ENCODE results near the gene SLC17A4.
A peak's percentile ranks its signal among the peaks of the same experiment; 100 is the strongest.
"Not testable (repeated sequence)": the region's sequence is repeated elsewhere in the genome, so short reads cannot be mapped to it uniquely, and the experiment has no call there.

SLC17A4 gene
- 0 to 0.77 (median 0) reads per million in 17 experiments for total RNA-seq

- no peak for DNase-seq
These were observed at the start of gene SLC17A4 for GRCh38 chr6:25754535-25754934. SLC17A4 (plus strand) TSS chr6:25754742; CDS start chr6:25761963, 7,221 bp downstream.

- DNase-seq, result peak in 3 of 4 experiments; percentile 30 to 47 (median 33)
These were observed 48.1 kb upstream of the SLC17A4 start for GRCh38 chr6:25706314-25707014.

GRCh38 chr6:25709761-25710160, 44.8 kb upstream of the SLC17A4 start:
- DNase-seq, result no peak

DNA sequence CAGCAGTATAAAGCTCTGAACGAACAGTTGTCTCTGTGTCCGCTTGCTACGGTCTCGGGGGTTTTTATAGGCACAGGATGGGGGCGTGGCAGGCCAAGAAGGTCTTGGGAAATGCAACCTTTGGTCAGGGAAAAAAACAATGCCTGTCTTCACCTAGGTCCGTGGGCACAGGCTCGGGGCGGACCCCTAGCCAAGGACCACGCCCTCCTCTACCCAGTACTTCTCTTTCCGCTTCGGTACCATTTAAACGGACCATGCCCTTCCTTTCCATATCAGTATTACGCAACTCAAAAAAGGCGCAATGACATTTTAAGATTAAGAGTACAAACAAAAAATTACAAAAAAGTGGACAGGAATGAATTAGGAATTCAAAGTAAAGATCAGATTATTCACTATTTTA, 44.3 kb upstream of the SLC17A4 start:
- DNase-seq, result no peak

DNA sequence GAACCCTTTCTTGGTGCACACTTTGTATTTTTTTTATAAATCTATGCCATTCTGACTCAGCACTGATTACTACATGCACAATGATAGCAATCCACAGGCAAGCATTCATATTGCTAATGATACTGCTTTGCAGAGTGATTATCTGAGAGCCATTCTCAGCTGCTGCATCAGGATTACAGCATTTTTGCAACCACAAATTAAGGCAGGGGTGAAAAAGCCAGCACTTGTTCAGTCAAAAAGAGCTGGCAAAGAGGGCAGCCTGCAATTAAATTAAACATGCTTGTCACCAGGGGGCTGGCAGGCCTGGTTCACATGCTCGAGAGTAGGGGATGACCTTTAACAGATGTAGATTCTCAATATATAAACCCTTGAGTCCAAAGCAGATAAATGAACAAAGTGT, 40.7 kb upstream of the SLC17A4 start:
- no peak for DNase-seq

DNA sequence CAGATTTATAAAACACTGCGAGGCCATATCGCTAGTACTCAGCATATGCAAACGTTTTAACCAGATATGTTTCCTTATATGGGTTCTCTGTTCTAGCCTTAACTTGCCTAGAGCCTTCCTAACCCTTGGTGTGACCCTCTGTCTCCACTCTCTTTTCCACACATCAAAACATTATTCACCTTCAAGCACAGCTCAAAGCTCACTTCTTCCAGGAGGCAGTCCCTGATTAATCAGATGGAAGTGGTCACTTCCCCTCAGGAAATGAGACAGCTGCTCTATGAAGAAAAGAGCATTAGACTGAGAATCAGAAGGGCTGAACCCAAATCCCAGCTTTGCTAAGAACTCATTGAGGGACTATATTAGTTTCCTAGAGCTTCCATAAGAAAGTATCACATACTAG, 39.8 kb upstream of the SLC17A4 start:
- DNase-seq, result peak in 2 of 4 experiments; percentile 16 to 31

GRCh38 chr6:25715794-25716193, 38.7 kb upstream of the SLC17A4 start:
- DNase-seq, result no peak

DNA sequence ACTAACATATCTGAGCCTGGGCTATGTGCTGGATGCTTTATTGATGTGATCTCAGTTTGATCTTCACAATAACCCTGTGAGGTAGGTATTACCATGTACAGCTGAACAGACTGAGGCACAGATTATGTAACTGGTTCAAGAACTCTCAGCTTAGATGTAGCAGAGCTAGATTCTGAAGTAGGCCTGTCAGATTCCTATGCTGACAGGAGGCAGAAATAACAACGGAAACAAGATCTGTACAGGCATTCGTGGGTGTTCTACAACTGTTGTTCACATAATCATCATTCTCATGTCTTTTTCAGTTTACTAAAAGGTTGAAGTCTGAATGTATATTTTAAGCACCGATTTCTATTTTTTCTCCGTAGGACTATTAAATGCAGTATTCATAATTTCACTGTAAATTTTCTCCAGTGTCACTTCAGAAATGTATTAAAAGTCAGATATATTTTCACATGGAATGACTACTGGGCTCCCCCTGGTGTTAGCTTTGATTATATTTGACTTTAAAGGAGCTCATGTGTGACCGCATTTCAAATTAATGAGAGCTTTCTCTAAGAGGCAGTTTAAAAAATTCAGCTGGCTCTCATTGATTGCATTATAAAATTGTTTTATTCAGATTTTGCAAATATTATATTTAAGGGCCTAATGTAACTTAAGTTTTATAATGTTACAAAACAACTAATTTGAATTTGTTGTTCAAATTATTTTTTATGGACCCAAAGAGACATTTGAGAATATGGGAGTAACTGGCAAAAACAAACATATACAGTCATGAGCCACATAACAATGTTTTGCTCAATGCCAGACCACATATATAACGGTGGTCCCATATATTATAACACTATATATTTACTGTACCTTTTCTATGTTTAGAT, 36.4 kb upstream of the SLC17A4 start:
- DNase-seq, result peak in 3 of 4 experiments; percentile 45 to 63 (median 48)

DNA sequence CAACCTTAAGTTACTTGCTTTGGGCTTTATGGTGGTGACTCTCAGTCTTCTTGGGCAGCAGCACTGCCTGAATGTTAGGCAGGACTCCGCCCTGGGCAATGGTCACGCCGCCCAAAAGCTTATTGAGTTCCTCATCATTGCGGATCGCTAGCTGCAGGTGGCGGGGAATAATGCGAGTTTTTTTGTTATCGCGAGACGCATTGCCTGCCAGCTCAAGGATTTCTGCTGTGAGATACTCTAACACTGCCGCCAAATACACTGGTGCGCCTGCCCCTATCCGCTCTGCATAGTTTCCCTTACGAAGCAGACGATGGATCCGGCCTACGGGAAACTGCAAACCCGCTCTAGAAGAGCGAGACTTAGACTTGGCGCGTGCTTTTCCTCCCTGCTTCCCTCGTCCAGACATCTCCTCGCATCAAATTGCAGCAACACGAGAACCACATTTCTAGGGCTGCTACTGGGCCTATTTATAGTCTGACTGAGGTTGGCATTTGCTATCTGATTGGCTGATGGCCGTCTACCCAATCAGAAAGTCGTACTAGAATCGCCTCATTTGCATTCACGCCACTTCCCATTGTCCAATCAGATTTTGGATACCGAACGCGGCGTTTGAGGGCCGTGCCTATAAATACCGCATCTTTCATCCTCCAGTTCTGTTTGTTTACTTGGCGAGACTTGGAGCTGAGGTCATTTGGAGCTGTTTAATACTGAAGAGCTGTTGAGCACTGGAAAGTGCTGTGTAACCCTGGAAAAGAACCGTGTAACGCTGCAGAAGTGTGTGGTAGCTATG, 28.2 kb upstream of the SLC17A4 start:
- DNase-seq, result no peak

DNA sequence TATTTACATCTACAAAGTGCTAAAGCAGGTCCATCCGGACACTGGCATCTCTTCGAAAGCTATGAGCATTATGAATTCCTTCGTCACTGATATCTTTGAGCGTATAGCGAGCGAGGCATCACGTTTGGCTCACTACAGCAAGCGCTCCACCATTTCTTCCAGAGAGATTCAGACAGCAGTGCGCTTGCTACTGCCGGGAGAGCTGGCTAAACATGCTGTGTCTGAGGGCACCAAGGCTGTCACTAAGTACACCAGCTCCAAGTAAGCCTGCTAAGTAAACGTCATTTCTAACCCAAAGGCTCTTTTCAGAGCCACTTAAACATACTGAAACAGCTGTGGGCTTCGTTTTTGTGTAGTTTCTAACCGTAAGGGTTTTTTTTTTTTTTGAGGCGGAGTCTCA, 27.5 kb upstream of the SLC17A4 start:
- DNase-seq, result no peak

DNA sequence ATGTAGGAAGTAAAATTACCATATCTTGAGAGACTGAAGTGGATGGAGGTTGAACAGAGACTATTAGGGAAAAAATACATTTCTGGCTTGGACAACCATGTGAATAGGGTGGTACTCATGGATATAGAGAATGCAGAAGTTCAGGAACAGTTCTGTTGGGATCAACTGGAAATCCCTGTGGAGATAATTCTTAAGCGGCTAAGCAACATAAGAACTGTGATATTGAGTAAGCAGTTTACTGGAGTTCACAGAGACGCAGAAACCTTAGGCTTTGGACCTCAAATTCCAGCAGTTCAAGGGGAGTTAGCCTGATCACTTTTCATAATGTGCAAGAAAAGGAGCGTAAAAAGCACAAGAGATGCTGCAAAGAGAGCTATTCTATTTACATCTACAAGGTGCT, 23.6 kb upstream of the SLC17A4 start:
- DNase-seq, result no peak

DNA sequence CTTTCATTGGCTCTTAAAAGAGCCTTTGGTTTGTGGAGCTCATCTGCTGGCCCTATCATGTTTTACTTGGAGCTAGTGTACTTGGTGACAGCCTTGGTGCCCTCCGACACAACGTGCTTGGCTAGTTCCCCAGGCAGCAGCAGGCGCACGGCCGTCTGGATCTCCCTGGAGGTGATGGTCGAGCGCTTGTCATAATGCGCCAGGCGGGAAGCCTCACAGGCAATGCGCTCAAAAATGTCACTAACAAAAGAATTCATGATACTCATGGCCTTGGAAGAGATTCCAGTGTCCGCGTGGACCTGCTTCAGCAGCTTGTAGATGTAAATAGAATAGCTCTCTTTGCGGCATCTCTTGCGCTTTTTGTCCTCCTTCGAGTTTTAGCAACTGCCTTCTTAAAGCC, 22.8 kb upstream of the SLC17A4 start:
- no peak for DNase-seq

- DNase-seq, result no peak
These were observed 21.9 kb upstream of the SLC17A4 start for GRCh38 chr6:25732468-25733198.

DNA sequence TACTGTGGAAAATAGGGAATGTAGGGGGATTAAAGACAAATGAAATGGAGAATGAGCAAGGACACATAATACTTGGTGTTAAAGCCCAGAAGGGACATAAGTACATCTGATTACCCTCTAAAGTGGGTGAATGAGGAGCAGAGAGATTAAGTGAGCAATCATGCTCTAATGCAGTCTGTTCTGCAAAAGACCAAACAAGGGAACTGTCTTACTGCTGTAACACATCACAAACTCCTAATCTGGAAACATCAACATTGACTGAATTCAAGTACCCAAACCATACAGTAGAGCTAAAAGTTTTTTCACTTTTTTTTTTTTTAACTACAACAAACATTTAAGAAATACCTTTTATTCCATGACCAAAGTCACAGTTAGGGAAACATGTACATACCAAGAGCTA, 19.3 kb upstream of the SLC17A4 start:
- no peak for DNase-seq

DNA sequence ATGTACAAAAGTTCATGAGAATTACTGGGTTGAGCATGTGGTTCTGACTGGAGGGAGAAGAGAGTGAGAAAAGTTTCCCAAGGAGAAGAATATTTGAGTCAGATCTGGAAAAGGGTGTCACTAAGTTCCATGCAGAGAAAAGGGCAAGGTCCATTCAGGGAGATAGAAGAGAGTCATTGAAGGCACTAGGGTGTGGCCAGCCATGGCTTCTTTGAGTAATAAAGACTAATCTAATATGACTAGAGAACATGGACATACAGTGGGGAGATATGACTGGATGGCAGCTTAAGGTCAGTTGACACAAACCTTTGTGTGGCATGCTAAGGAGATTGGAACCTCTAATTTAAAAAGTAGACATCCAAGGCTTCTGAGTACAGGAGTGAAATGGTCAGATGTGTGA, 10.7 kb upstream of the SLC17A4 start:
- no peak for DNase-seq

DNA sequence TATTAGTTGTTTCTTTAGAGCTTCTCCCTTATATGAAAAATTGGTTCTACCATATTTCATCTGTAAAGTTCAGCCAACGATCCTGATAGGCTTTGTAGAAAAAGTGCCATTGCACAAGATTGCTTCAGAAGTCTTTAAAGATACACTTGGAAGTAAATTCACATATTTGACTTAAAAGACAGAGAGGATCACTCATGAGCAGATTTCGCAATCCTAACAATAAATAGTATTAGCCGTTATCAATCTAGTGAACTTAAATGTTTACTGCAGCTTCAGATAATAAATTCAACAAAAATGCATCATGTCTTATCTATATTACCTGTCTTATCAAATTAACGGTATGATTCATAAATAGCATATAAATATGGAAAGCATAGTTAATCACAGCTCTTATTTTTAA, 8.7 kb upstream of the SLC17A4 start:
- DNase-seq, result no peak

- DNase-seq, result no peak
These were observed 7.6 kb upstream of the SLC17A4 start for GRCh38 chr6:25746968-25747367.

- DNase-seq, result peak in 1 of 4 experiments; percentile 2
These were observed 7.1 kb upstream of the SLC17A4 start for GRCh38 chr6:25747477-25747876.

DNA sequence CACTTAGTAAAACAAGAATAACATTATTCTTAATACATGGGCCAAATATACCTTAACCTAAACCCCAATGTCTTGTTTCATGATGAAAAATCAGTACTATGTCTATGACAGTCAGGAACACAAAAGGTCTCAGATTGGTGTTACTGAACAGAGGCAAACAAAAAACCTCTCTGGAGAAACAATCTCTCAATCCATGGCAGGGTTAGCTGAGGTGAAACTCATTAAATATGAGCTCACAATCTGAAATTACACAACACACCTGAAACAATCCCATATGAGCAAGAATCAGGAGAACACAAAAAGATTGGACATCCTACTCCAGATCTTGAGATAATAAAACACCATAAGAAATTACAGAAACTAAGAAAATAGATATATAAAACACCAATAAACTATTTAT, 6.5 kb upstream of the SLC17A4 start:
- DNase-seq, result no peak

GRCh38 chr6:25748601-25749517, 5.7 kb upstream of the SLC17A4 start:
- not testable (repeated sequence) for DNase-seq

DNA sequence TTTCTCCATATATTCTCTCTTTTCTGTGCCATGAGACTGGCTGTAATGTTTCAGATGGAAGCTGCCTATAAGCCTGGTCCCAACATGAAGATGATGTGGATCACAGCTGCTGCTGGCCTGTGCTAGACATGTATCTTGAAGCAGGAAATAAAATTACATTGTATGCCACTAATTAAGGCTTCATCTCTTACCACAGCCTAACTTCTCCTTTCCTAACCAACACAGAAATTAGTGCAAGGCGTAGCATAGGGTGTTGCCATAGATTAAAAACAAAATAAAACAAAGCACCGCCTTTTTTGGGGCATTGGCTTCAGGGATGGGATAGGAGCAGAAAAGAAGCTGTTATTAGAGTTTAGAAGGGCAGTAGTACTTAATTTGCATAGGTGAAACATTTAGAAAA, 4.7 kb upstream of the SLC17A4 start:
- peak in 2 of 4 experiments; percentile 34 to 36 for DNase-seq

All from suppressor macrophage (primary cell).